Neural progenitor cell (in vitro differentiated cells): ENCODE results near the gene SIGLEC15. TPM values are rescaled to one million over a fixed set of nuclear protein-coding genes. Genes with fewer than 3 reads are reported as not detected.

Source experiments
- DNase-seq: peaks from one replicate; pipeline ENCODE4 v3.0.0-alpha.2; 2016; ENCODE audit warnings: low spot score
- H2AFZ ChIP-seq: fragments of 200-600 bp; sonication (generic); replicated peaks from 2 replicates; pipeline ENCODE4 v1.6.1; 2016; ENCODE audit warnings: antibody characterized with exemption
- H3F3A ChIP-seq: fragments of 200-600 bp; sonication (generic); 2 replicates; pipeline ENCODE4 v1.6.1; 2016; ENCODE audit warnings: antibody characterized with exemption, low read depth
- H3K27ac ChIP-seq: fragments of 200-600 bp; sonication (generic); 2 replicates; pipeline ENCODE4 v1.5.1; 2016; ENCODE audit warnings: mild to moderate bottlenecking
- H3K27me3 ChIP-seq: fragments of 200-600 bp; sonication (generic); 2 replicates; pipeline ENCODE4 v1.6.1; 2016; ENCODE audit warnings: mild to moderate bottlenecking, moderate library complexity
- H3K36me3 ChIP-seq: fragments of 200-600 bp; sonication (generic); 2 replicates; pipeline ENCODE4 v1.5.1; 2016
- H3K4me1 ChIP-seq: fragments of 200-600 bp; sonication (generic); 2 replicates; pipeline ENCODE4 v1.6.1; 2016; ENCODE audit warnings: mixed run types
- H3K4me2 ChIP-seq: fragments of 200-600 bp; sonication (generic); 2 replicates; pipeline ENCODE4 v1.6.1; 2016
- H3K4me3 ChIP-seq: fragments of 200-600 bp; sonication (generic); 2 replicates; pipeline ENCODE4 v1.5.1; 2016
- H3K79me2 ChIP-seq: fragments of 200-600 bp; sonication (generic); 2 replicates; pipeline ENCODE4 v1.6.1; 2016; ENCODE audit warnings: low read depth
- H3K9ac ChIP-seq: fragments of 200-600 bp; sonication (generic); 2 replicates; pipeline ENCODE4 v1.6.1; 2016
- H3K9me3 ChIP-seq: fragments of 200-600 bp; sonication (generic); 2 replicates; pipeline ENCODE4 v1.5.1; 2016; ENCODE audit warnings: low read depth
- H4K20me1 ChIP-seq: fragments of 200-600 bp; sonication (generic); 2 replicates; pipeline ENCODE4 v1.6.1; 2016; ENCODE audit warnings: low read depth
- H3K27ac Mint-ChIP-seq: 3 replicates; pipeline ENCODE4 v1.8.0; 2021; ENCODE audit warnings: mixed read lengths
- H3K27me3 Mint-ChIP-seq: 2 replicates; pipeline ENCODE4 v1.8.0; 2022; ENCODE audit warnings: low read depth, mild to moderate bottlenecking, inconsistent platforms, moderate library complexity, mixed read lengths; ENCODE audit not compliant: insufficient read depth
- H3K36me3 Mint-ChIP-seq: 3 replicates; pipeline ENCODE4 v1.8.0; 2021; ENCODE audit warnings: mixed read lengths
- H3K4me1 Mint-ChIP-seq: 3 replicates; pipeline ENCODE4 v1.8.0; 2021; ENCODE audit warnings: mixed read lengths
- H3K4me3 Mint-ChIP-seq: 3 replicates; pipeline ENCODE4 v1.8.0; 2021; ENCODE audit warnings: mild to moderate bottlenecking, moderate library complexity, mixed read lengths
- H3K9me3 Mint-ChIP-seq: 3 replicates; pipeline ENCODE4 v1.8.0; 2020; ENCODE audit warnings: mixed read lengths
- EZH2 ChIP-seq: fragments of 200-600 bp; sonication (generic); IDR thresholded peaks from 2 replicates; pipeline ENCODE4 v1.6.1; 2017; ENCODE audit warnings: antibody characterized with exemption, mild to moderate bottlenecking, moderate library complexity
- EZH2phosphoT487 ChIP-seq: fragments of 200-600 bp; sonication (generic); IDR thresholded peaks from 2 replicates; pipeline ENCODE4 v1.6.1; 2017; ENCODE audit warnings: antibody characterized with exemption
- total RNA-seq: library from RNA; depleted of rRNA; stranded (reverse); fragments of >200 nt; gene quantifications from 2 replicates; pipeline ENCODE4 v1.2.3, GENCODE V29; 2015; ENCODE audit warnings: low replicate concordance
- TF ChIP-seq, protein P1 (sequence below): fragments of 200-600 bp; sonication (generic); IDR thresholded peaks from 2 replicates; pipeline ENCODE4 v1.5.1; 2017; ENCODE audit warnings: antibody characterized with exemption, mild to moderate bottlenecking

The SIGLEC15 gene
- not detected in 2 replicates for total RNA-seq

DNA sequence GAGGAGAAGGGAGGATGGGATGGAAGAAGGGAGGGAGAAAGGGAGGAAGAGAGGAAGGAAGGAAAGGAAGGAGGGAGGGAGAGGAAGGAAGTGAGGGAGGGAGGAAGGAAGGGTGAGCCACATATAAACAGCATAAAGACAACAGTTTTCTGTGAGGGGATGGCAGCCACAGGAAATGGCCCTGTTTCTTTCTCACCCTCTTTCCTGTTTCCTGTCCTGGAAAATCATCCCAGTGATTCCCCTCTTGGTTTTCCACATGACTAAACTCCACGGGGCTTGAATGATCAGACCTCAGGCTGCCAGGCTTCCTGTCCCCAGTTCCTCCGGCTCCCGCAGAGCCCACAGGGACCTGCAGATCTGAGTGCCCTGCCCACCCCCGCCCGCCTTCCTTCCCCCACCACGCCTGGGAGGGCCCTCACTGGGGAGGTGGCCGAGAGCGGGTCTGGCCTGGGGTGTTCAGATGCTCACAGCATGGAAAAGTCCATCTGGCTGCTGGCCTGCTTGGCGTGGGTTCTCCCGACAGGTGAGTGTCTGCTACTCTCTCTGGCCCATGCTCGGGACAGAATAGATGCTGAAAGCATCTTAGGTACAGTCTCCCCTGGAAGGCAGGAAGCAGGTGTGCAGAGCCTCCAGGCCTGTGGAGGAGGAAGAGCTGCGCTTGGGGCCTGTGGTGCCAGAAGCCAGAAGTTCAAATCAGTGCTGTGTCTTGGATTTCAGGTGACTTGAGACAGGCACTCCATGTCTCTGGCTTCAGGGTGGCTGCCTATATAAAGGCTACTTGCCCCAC is at the start of gene SIGLEC15:
TSS of gene SIGLEC15 (plus strand) at position 418 of the 787 bp plus-strand sequence. CDS start at position 472, 54 bp downstream.
- Mint-ChIP-seq H3K4me1 (peaks cover 39% of the 10 kb centered on the region), H3K9me3 (no peaks in the 10 kb centered on the region), H3K4me3 (no peak within 1 kb of the TSS), H3K36me3 (no peaks in the 10 kb centered on the region), H3K27ac (peak within 1 kb of the TSS; percentile 96), H3K27me3 (peaks cover 16% of the 10 kb centered on the region)
- no peak within 1 kb of the TSS for H3K9ac ChIP-seq
- no peaks in the 10 kb centered on the region for H3K79me2 ChIP-seq
- peaks cover 6% of the 10 kb centered on the region for H3K4me1 ChIP-seq
- H3K27ac ChIP-seq, result no peak within 1 kb of the TSS
- no peak for DNase-seq
- H4K20me1 ChIP-seq, result no peaks in the 10 kb centered on the region
- H3K4me3 ChIP-seq, result no peak within 1 kb of the TSS
- no peaks in the 10 kb centered on the region for H3K9me3 ChIP-seq
- no peaks in the 10 kb centered on the region for H3F3A ChIP-seq
- no peaks in the 10 kb centered on the region for H3K36me3 ChIP-seq
- H3K27me3 ChIP-seq, result no peaks in the 10 kb centered on the region
- no peak within 1 kb of the TSS for H2AFZ ChIP-seq
- no peak for TF ChIP-seq EZH2phosphoT487
- no peak for TF ChIP-seq EZH2
- TF ChIP-seq, protein P1, sequence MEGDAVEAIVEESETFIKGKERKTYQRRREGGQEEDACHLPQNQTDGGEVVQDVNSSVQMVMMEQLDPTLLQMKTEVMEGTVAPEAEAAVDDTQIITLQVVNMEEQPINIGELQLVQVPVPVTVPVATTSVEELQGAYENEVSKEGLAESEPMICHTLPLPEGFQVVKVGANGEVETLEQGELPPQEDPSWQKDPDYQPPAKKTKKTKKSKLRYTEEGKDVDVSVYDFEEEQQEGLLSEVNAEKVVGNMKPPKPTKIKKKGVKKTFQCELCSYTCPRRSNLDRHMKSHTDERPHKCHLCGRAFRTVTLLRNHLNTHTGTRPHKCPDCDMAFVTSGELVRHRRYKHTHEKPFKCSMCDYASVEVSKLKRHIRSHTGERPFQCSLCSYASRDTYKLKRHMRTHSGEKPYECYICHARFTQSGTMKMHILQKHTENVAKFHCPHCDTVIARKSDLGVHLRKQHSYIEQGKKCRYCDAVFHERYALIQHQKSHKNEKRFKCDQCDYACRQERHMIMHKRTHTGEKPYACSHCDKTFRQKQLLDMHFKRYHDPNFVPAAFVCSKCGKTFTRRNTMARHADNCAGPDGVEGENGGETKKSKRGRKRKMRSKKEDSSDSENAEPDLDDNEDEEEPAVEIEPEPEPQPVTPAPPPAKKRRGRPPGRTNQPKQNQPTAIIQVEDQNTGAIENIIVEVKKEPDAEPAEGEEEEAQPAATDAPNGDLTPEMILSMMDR, result no peak
- no peak within 1 kb of the TSS for H3K4me2 ChIP-seq

GRCh38 chr18:45775743-45776142 is 49.7 kb upstream of the SIGLEC15 start:
- Histone ChIP-seq H3K36me3 (no peaks in the 10 kb centered on the region), H3K79me2 (no peaks in the 10 kb centered on the region), H3K27me3 (no peaks in the 10 kb centered on the region), H3K4me1 (no peaks in the 10 kb centered on the region), H3K4me3 (peak overlapping the region; percentile 32), H3K4me2 (peak overlapping the region; percentile 55), H3K9me3 (no peaks in the 10 kb centered on the region), H3K27ac (no peak overlapping the region), H2AFZ (no peak overlapping the region), H4K20me1 (no peaks in the 10 kb centered on the region), H3K9ac (no peak overlapping the region), H3F3A (no peaks in the 10 kb centered on the region)
- Mint-ChIP-seq H3K4me1 (peaks cover 2% of the 10 kb centered on the region), H3K9me3 (no peaks in the 10 kb centered on the region), H3K27ac (no peak overlapping the region), H3K4me3 (no peak overlapping the region), H3K36me3 (no peaks in the 10 kb centered on the region), H3K27me3 (peaks cover 7% of the 10 kb centered on the region)
- no peak for DNase-seq
- TF ChIP-seq, protein P1, result no peak

DNA sequence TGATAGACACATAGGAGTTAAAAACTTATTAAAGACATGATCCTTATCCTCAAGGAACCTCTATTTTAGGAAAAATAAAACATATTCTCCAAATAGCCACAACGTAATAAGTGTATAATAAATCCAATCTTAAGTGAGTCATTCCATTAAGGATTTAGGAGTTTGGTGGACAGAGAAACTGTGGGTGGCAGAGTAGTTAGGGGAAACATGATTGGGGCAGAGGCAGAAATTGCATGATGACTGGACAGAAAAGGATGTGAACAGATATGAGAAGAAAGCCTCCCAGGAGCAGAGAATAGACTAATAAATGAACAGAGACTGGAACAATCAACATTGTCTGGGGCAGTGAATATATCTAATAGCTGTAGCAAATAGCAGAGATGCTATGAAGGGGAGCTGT is 48.1 kb upstream of the SIGLEC15 start:
- peaks cover 2% of the 10 kb centered on the region for H3K4me1 Mint-ChIP-seq
- Histone ChIP-seq H2AFZ (no peak overlapping the region), H3K9ac (no peak overlapping the region), H3F3A (no peaks in the 10 kb centered on the region), H3K27ac (no peak overlapping the region), H4K20me1 (no peaks in the 10 kb centered on the region), H3K4me3 (no peak overlapping the region), H3K9me3 (no peaks in the 10 kb centered on the region), H3K36me3 (no peaks in the 10 kb centered on the region), H3K4me2 (no peak overlapping the region), H3K4me1 (no peaks in the 10 kb centered on the region), H3K27me3 (no peaks in the 10 kb centered on the region), H3K79me2 (no peaks in the 10 kb centered on the region)
- no peak overlapping the region for H3K4me3 Mint-ChIP-seq
- H3K9me3 Mint-ChIP-seq, result no peaks in the 10 kb centered on the region
- peaks cover 7% of the 10 kb centered on the region for H3K27me3 Mint-ChIP-seq
- TF ChIP-seq EZH2 (no peak), EZH2phosphoT487 (no peak)
- TF ChIP-seq, protein P1, result no peak
- no peak for DNase-seq
- H3K36me3 Mint-ChIP-seq, result no peaks in the 10 kb centered on the region
- H3K27ac Mint-ChIP-seq, result no peak overlapping the region
